ENCODE measurements around the gene BANK1.

The BANK1 gene

GRCh38 chr4:101933855-101934254 lies 143.3 kb downstream of the BANK1 start:
- Histone ChIP-seq H3K4me2 (ENCODE audit: insufficient read depth, low read length) (no peak overlapping the region), H3K4me1 (ENCODE audit: insufficient read depth, low read length) (no peaks in the 10 kb centered on the region), H3K4me3 (ENCODE audit: low read depth in 1 of 2, low read length in 2 of 2) (no peak overlapping the region), H3K27me3 (ENCODE audit: insufficient read depth, low read length, poor library complexity) (no peaks in the 10 kb centered on the region), H3K9me3 (ENCODE audit: insufficient read depth, low read length, severe bottlenecking) (no peaks in the 10 kb centered on the region), H3K79me2 (ENCODE audit: insufficient read depth, low read length) (no peaks in the 10 kb centered on the region), H3K9ac (ENCODE audit: low read depth, low read length) (no peak overlapping the region), H2AFZ (ENCODE audit: low read depth, low read length) (no peak overlapping the region), H3K36me3 (ENCODE audit: insufficient read depth, low read length) (no peaks in the 10 kb centered on the region), H4K20me1 (ENCODE audit: insufficient read depth, low read length) (no peaks in the 10 kb centered on the region), H3K27ac (ENCODE audit: low read length) (no peak overlapping the region)
- ATAC-seq (ENCODE audit: insufficient read depth, low read depth) (no peak), DNase-seq (no peak)
- no peak for TF ChIP-seq CTCF (IDR thresholded peaks at IDR 0.05; ENCODE audit: borderline replicate concordance, extremely low read depth, low read length, poor library complexity, severe bottlenecking)
- TF ChIP-seq EZH2 (IDR thresholded peaks at IDR 0.05; ENCODE audit: borderline replicate concordance, low read depth, low read length, severe bottlenecking): no peak

- Histone ChIP-seq H4K20me1 (ENCODE audit: insufficient read depth, low read length) (no peaks in the 10 kb centered on the region), H3K36me3 (ENCODE audit: insufficient read depth, low read length) (no peaks in the 10 kb centered on the region), H3K27me3 (ENCODE audit: insufficient read depth, low read length, poor library complexity) (no peaks in the 10 kb centered on the region), H3K9me3 (ENCODE audit: insufficient read depth, low read length, severe bottlenecking) (no peaks in the 10 kb centered on the region), H3K79me2 (ENCODE audit: insufficient read depth, low read length) (no peaks in the 10 kb centered on the region), H3K4me3 (ENCODE audit: low read depth in 1 of 2, low read length in 2 of 2) (no peak overlapping the region), H3K4me1 (ENCODE audit: insufficient read depth, low read length) (no peaks in the 10 kb centered on the region), H3K9ac (ENCODE audit: low read depth, low read length) (no peak overlapping the region), H3K4me2 (ENCODE audit: insufficient read depth, low read length) (no peak overlapping the region), H3K27ac (ENCODE audit: low read length) (no peak overlapping the region), H2AFZ (ENCODE audit: low read depth, low read length) (no peak overlapping the region)
- no peak for TF ChIP-seq CTCF (IDR thresholded peaks at IDR 0.05; ENCODE audit: borderline replicate concordance, extremely low read depth, low read length, poor library complexity, severe bottlenecking)
- TF ChIP-seq EZH2 (IDR thresholded peaks at IDR 0.05; ENCODE audit: borderline replicate concordance, low read depth, low read length, severe bottlenecking): no peak
- DNase-seq: no peak
- ATAC-seq (ENCODE audit: insufficient read depth, low read depth): no peak
Observed at GRCh38 chr4:101938836-101939235, 148.3 kb downstream of the BANK1 start.

GRCh38 chr4:101941816-101942358 lies 151.4 kb downstream of the BANK1 start:
- no peaks in the 10 kb centered on the region for H3K36me3 ChIP-seq (ENCODE audit: insufficient read depth, low read length)
- H3K27me3 ChIP-seq (ENCODE audit: insufficient read depth, low read length, poor library complexity): no peaks in the 10 kb centered on the region
- no peak for DNase-seq
- H3K9ac ChIP-seq (ENCODE audit: low read depth, low read length): no peak overlapping the region
- no peaks in the 10 kb centered on the region for H3K4me1 ChIP-seq (ENCODE audit: insufficient read depth, low read length)
- no peaks in the 10 kb centered on the region for H3K79me2 ChIP-seq (ENCODE audit: insufficient read depth, low read length)
- no peak overlapping the region for H2AFZ ChIP-seq (ENCODE audit: low read depth, low read length)
- TF ChIP-seq CTCF (IDR thresholded peaks at IDR 0.05; ENCODE audit: borderline replicate concordance, extremely low read depth, low read length, poor library complexity, severe bottlenecking): no peak
- TF ChIP-seq EZH2 (IDR thresholded peaks at IDR 0.05; ENCODE audit: borderline replicate concordance, low read depth, low read length, severe bottlenecking): no peak
- H4K20me1 ChIP-seq (ENCODE audit: insufficient read depth, low read length): no peaks in the 10 kb centered on the region
- no peak overlapping the region for H3K4me2 ChIP-seq (ENCODE audit: insufficient read depth, low read length)
- no peaks in the 10 kb centered on the region for H3K9me3 ChIP-seq (ENCODE audit: insufficient read depth, low read length, severe bottlenecking)
- H3K4me3 ChIP-seq (ENCODE audit: low read depth in 1 of 2, low read length in 2 of 2): no peak overlapping the region
- H3K27ac ChIP-seq (ENCODE audit: low read length): no peak overlapping the region
- ATAC-seq (ENCODE audit: insufficient read depth, low read depth): no peak

- H3K79me2 ChIP-seq (ENCODE audit: insufficient read depth, low read length): no peaks in the 10 kb centered on the region
- H3K27me3 ChIP-seq (ENCODE audit: insufficient read depth, low read length, poor library complexity): no peaks in the 10 kb centered on the region
Observed at GRCh38 chr4:101942891-101943290, 152.4 kb downstream of the BANK1 start.

More at GRCh38 chr4:101942891-101943290, 152.4 kb downstream of the BANK1 start:
- ATAC-seq (ENCODE audit: insufficient read depth, low read depth): no peak
- H3K27ac ChIP-seq (ENCODE audit: low read length): no peak overlapping the region
- no peak for DNase-seq
- no peak overlapping the region for H3K4me2 ChIP-seq (ENCODE audit: insufficient read depth, low read length)
- H4K20me1 ChIP-seq (ENCODE audit: insufficient read depth, low read length): no peaks in the 10 kb centered on the region
- H3K36me3 ChIP-seq (ENCODE audit: insufficient read depth, low read length): no peaks in the 10 kb centered on the region
- no peak overlapping the region for H2AFZ ChIP-seq (ENCODE audit: low read depth, low read length)
- H3K4me1 ChIP-seq (ENCODE audit: insufficient read depth, low read length): no peaks in the 10 kb centered on the region
- no peak overlapping the region for H3K4me3 ChIP-seq (ENCODE audit: low read depth in 1 of 2, low read length in 2 of 2)
- no peaks in the 10 kb centered on the region for H3K9me3 ChIP-seq (ENCODE audit: insufficient read depth, low read length, severe bottlenecking)
- no peak overlapping the region for H3K9ac ChIP-seq (ENCODE audit: low read depth, low read length)
- TF ChIP-seq EZH2 (IDR thresholded peaks at IDR 0.05; ENCODE audit: borderline replicate concordance, low read depth, low read length, severe bottlenecking): no peak
- TF ChIP-seq CTCF (IDR thresholded peaks at IDR 0.05; ENCODE audit: borderline replicate concordance, extremely low read depth, low read length, poor library complexity, severe bottlenecking): no peak
